Measurements from ENCODE around the gene CHD9.

CHD9 gene

GRCh38 chr16:53090591-53091411 is 36.0 kb downstream of the CHD9 start:
- no peak for DNase-seq (ENCODE audit: low read depth, low spot score)
- H3K9me3 ChIP-seq (ENCODE audit: insufficient read depth, low read length) = no peaks in the 10 kb centered on the region
- H3K27me3 ChIP-seq (ENCODE audit: insufficient read depth, insufficient read length) = no peaks in the 10 kb centered on the region
- peak overlapping the region; percentile 66 for H3K9ac ChIP-seq (ENCODE audit: insufficient read length, low read depth)
- peaks cover 6% of the 10 kb centered on the region for H3K36me3 ChIP-seq (ENCODE audit: insufficient read depth, insufficient read length, low read length)
- peaks cover 23% of the 10 kb centered on the region for H3K4me1 ChIP-seq (ENCODE audit: insufficient read depth, insufficient read length)
- no peak for TF ChIP-seq YY1 (IDR thresholded peaks at IDR 0.05; ENCODE audit: insufficient read depth, insufficient read length)
- no peak for TF ChIP-seq SUZ12 (IDR thresholded peaks at IDR 0.05; ENCODE audit: extremely low read depth, insufficient read depth, insufficient read length)
- no peak for TF ChIP-seq ZNF274 (IDR thresholded peaks at IDR 0.05; ENCODE audit: low read depth, low read length)
- peak overlapping the region; percentile 2 for H3K4me3 ChIP-seq (ENCODE audit: insufficient read length, low read depth)

DNA sequence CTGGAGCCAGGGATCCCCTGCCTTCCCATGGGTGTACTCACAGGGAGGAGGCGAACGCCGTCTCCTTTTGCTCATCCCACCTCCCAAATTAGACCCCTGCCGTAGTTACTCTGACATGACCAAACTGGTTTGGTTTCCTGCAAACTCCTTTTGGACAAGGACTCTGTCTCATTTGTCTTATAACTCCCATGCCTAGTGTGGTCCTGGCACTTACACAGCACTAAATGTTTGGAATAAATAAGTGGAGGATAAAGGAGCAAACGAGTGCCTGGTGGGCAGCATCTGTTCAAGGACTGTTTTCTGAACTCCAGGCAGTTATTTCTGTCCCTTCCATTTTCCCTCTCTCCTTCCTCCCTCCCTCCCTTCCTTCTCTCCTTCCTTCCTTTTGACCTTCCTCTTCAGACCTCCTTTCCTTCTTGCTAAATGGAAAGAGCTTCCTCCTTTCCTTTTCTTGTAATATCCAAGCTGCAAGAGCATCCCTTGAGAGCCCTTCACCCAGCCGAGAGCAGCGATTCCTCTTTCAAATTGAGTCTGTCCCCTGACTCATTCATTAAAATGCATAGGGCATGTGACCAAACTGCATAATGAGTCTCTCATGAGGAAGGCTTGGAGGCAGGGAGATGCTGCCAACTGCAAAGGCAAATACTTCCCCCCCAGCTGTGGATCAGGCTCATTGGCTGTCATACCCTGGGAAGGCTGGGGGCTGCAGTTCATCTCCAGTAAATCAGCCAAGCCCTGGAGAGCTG is 36.8 kb downstream of the CHD9 start:
- Histone ChIP-seq H3K9ac (ENCODE audit: insufficient read length, low read depth) (peak overlapping the region; percentile 66), H3K9me3 (ENCODE audit: insufficient read depth, low read length) (no peaks in the 10 kb centered on the region), H3K36me3 (ENCODE audit: insufficient read depth, insufficient read length, low read length) (peaks cover 6% of the 10 kb centered on the region), H3K4me1 (ENCODE audit: insufficient read depth, insufficient read length) (peaks cover 23% of the 10 kb centered on the region), H3K4me3 (ENCODE audit: insufficient read length, low read depth) (no peak overlapping the region), H3K27me3 (ENCODE audit: insufficient read depth, insufficient read length) (no peaks in the 10 kb centered on the region)
- peak; percentile 91 for DNase-seq (ENCODE audit: low read depth, low spot score)
- TF ChIP-seq YY1 (IDR thresholded peaks at IDR 0.05; ENCODE audit: insufficient read depth, insufficient read length) = no peak
- TF ChIP-seq ZNF274 (IDR thresholded peaks at IDR 0.05; ENCODE audit: low read depth, low read length) = no peak
- no peak for TF ChIP-seq SUZ12 (IDR thresholded peaks at IDR 0.05; ENCODE audit: extremely low read depth, insufficient read depth, insufficient read length)

GRCh38 chr16:53092284-53092683 is 37.5 kb downstream of the CHD9 start:
- peak overlapping the region; percentile 11 for H3K9ac ChIP-seq (ENCODE audit: insufficient read length, low read depth)
- no peak for DNase-seq (ENCODE audit: low read depth, low spot score)
- H3K27me3 ChIP-seq (ENCODE audit: insufficient read depth, insufficient read length) = no peaks in the 10 kb centered on the region
- TF ChIP-seq SUZ12 (IDR thresholded peaks at IDR 0.05; ENCODE audit: extremely low read depth, insufficient read depth, insufficient read length) = no peak
- no peak for TF ChIP-seq YY1 (IDR thresholded peaks at IDR 0.05; ENCODE audit: insufficient read depth, insufficient read length)
- no peak for TF ChIP-seq ZNF274 (IDR thresholded peaks at IDR 0.05; ENCODE audit: low read depth, low read length)
- H3K4me1 ChIP-seq (ENCODE audit: insufficient read depth, insufficient read length) = peaks cover 18% of the 10 kb centered on the region
- peaks cover 6% of the 10 kb centered on the region for H3K36me3 ChIP-seq (ENCODE audit: insufficient read depth, insufficient read length, low read length)
- H3K4me3 ChIP-seq (ENCODE audit: insufficient read length, low read depth) = no peak overlapping the region
- no peaks in the 10 kb centered on the region for H3K9me3 ChIP-seq (ENCODE audit: insufficient read depth, low read length)

DNA sequence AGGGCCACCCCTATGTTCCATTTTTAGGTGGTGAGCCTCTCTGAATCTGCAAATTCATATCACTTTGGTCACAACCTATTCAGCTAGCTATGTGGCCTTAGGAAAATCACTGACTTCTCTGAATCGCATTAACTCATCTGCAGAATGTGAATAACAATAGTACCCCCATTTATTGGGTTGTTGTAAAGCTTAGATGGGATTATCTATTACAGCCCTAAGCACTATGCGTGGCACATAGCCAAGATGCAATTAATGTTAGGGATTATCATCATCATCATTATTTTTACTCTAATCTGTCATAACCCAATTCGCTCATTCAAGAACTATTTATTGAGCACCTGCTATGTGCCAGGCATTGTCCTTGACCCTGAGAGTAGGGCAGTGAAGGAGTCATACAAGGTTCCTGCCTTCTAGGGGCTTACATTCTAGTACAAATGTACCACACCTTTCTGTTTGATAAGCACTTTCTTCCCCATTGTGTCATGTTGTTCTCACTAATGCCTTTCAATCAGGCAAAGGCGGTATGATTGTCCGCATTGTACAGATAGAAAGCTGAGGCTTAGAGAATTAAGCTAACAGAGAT is 38.5 kb downstream of the CHD9 start:
- Histone ChIP-seq H3K9ac (ENCODE audit: insufficient read length, low read depth) (no peak overlapping the region), H3K9me3 (ENCODE audit: insufficient read depth, low read length) (no peaks in the 10 kb centered on the region), H3K36me3 (ENCODE audit: insufficient read depth, insufficient read length, low read length) (peaks cover 2% of the 10 kb centered on the region), H3K4me3 (ENCODE audit: insufficient read length, low read depth) (no peak overlapping the region), H3K27me3 (ENCODE audit: insufficient read depth, insufficient read length) (no peaks in the 10 kb centered on the region), H3K4me1 (ENCODE audit: insufficient read depth, insufficient read length) (peaks cover 19% of the 10 kb centered on the region)
- TF ChIP-seq ZNF274 (IDR thresholded peaks at IDR 0.05; ENCODE audit: low read depth, low read length) (no peak), YY1 (IDR thresholded peaks at IDR 0.05; ENCODE audit: insufficient read depth, insufficient read length) (no peak)
- DNase-seq (ENCODE audit: low read depth, low spot score) = no peak

DNA sequence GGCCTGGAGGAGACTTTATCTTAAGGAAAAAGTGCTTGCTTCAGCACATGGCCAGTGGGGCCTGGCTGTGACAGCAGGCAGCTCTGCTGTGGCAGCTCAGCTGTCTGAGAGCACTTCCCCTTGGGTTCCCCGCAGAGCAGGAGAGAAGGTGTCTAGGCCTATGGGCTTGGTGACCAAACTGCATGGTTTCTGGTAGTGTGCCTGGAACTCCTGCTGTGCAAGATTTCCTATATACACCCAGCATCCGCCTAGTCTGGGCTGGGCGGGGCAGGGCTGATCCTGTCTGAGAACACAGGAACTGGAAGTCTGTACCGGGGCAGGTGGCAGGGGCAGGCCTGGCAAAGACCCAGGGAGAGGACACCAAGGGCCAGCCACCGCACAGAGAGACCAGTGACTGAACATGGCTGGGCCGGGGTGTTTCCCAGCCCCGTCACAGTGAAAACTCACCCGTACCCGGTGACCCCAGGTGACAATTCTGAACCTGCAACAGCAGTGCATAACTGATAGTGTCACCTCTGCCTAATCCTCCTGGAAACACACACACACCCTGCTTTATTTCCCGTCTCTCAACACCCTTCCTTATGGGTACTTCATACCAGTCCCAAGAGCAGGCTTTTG is 39.3 kb downstream of the CHD9 start:
- H3K36me3 ChIP-seq (ENCODE audit: insufficient read depth, insufficient read length, low read length) = peaks cover 2% of the 10 kb centered on the region
- H3K4me1 ChIP-seq (ENCODE audit: insufficient read depth, insufficient read length) = peaks cover 19% of the 10 kb centered on the region
- DNase-seq (ENCODE audit: low read depth, low spot score) = no peak
- H3K9me3 ChIP-seq (ENCODE audit: insufficient read depth, low read length) = no peaks in the 10 kb centered on the region
- no peak overlapping the region for H3K4me3 ChIP-seq (ENCODE audit: insufficient read length, low read depth)
- TF ChIP-seq SUZ12 (IDR thresholded peaks at IDR 0.05; ENCODE audit: extremely low read depth, insufficient read depth, insufficient read length) = no peak
- no peak for TF ChIP-seq YY1 (IDR thresholded peaks at IDR 0.05; ENCODE audit: insufficient read depth, insufficient read length)
- no peak for TF ChIP-seq ZNF274 (IDR thresholded peaks at IDR 0.05; ENCODE audit: low read depth, low read length)
- no peak overlapping the region for H3K9ac ChIP-seq (ENCODE audit: insufficient read length, low read depth)
- no peaks in the 10 kb centered on the region for H3K27me3 ChIP-seq (ENCODE audit: insufficient read depth, insufficient read length)

DNA sequence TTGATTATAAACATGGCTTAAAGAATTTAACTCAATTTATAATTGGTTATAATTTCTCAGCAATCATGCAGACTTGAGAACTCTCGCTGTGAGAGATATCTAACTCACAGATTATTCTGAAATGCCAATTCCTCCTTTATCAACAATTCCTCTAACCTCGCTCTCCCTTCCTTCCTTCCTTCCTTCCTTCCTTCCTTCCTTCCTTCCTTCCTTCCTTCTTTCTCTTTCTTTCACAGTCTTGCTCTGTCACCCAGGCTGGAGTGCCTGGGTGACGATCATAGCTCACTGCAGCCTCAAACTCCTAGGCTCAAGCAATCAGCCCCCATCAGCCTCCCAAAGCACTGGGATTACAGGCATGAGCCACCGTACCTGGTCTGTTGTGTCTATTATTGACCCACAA is 42.4 kb downstream of the CHD9 start:
- peaks cover 9% of the 10 kb centered on the region for H3K36me3 ChIP-seq (ENCODE audit: insufficient read depth, insufficient read length, low read length)
- no peaks in the 10 kb centered on the region for H3K9me3 ChIP-seq (ENCODE audit: insufficient read depth, low read length)
- H3K27me3 ChIP-seq (ENCODE audit: insufficient read depth, insufficient read length) = no peaks in the 10 kb centered on the region
- H3K4me1 ChIP-seq (ENCODE audit: insufficient read depth, insufficient read length) = peaks cover 12% of the 10 kb centered on the region
- no peak for TF ChIP-seq YY1 (IDR thresholded peaks at IDR 0.05; ENCODE audit: insufficient read depth, insufficient read length)
- no peak for TF ChIP-seq ZNF274 (IDR thresholded peaks at IDR 0.05; ENCODE audit: low read depth, low read length)
- no peak for TF ChIP-seq SUZ12 (IDR thresholded peaks at IDR 0.05; ENCODE audit: extremely low read depth, insufficient read depth, insufficient read length)
- H3K4me3 ChIP-seq (ENCODE audit: insufficient read length, low read depth) = no peak overlapping the region
- H3K9ac ChIP-seq (ENCODE audit: insufficient read length, low read depth) = no peak overlapping the region
- DNase-seq (ENCODE audit: low read depth, low spot score) = no peak

All from NT2/D1 (cell line).